HEK293 (cell line): Measurements from ENCODE around the gene ICE1.

Experiments
- CTCF ChIP-seq: fragments of 450-650 bp; formaldehyde crosslinking; IDR thresholded peaks from 2 replicates; pipeline ENCODE4 v1.5.1; 2016; ENCODE audit warnings: missing biosample characterization, missing genetic modification characterization
- ELK4 ChIP-seq: IDR thresholded peaks from 2 replicates; pipeline ENCODE4 v1.6.1; 2011; ENCODE audit warnings: mild to moderate bottlenecking, low read depth, low read length, borderline replicate concordance
- ZEB2 ChIP-seq: fragments of 450-650 bp; formaldehyde crosslinking; IDR thresholded peaks from 2 replicates; pipeline ENCODE4 v1.5.1; 2016; ENCODE audit warnings: missing biosample characterization, missing genetic modification characterization
- ZNF274 ChIP-seq, 2 experiments: fragments of 200-500 bp in 1 of 2; fragments of 450-650 bp in 1 of 2; sonication (Bioruptor generic) in 1 of 2; formaldehyde crosslinking in 1 of 2; IDR thresholded peaks; 2 replicates each; pipeline versions ENCODE4 v1.5.1 to v1.6.1; 2014 to 2016; ENCODE audit warnings: borderline replicate concordance in 1 of 2, inconsistent platforms in 1 of 2, low read length in 1 of 2, missing biosample characterization in 1 of 2, missing genetic modification characterization in 1 of 2
- ZNF670 ChIP-seq: fragments of 450-650 bp; formaldehyde crosslinking; IDR thresholded peaks from 2 replicates; pipeline ENCODE4 v1.5.1; 2016; ENCODE audit warnings: missing biosample characterization, missing genetic modification characterization, low read depth

GRCh38 chr5:5531371-5531770 is 108.9 kb downstream of the ICE1 start:
- TF ChIP-seq ZNF670 (tag by site-specific recombination) (no peak), ZEB2 (tag by site-specific recombination) (no peak), ZNF274 (IDR thresholded peaks at IDR 0.05; ENCODE audit: low read length) (no peak), ZNF274 (tag by site-specific recombination; IDR thresholded peaks at IDR 0.05; ENCODE audit: borderline replicate concordance) (no peak), ELK4 (no peak), CTCF (tag by site-specific recombination) (no peak)
